Medulla oblongata (tissue), 1 donor: ENCODE results near the gene UBE2J1.
A peak's percentile ranks its signal among the peaks of the same experiment; 100 is the strongest.
"Not testable (repeated sequence)": the region's sequence is repeated elsewhere in the genome, so short reads cannot be mapped to it uniquely, and the experiment has no call there.

Experiments used
- DNase-seq: peaks from one replicate; pipeline ENCODE4 v3.0.0-alpha.2; 2015; ENCODE audit errors: extremely low spot score

UBE2J1 gene

GRCh38 chr6:89352278-89353117, at the start of gene UBE2J1:
Gene UBE2J1 (minus strand): TSS chr6:89352722. CDS start chr6:89352569, 153 bp downstream.
- DNase-seq = peak; percentile 90

- peak; percentile 62 for DNase-seq
Observed at GRCh38 chr6:89400912-89401399, 48.4 kb upstream of the UBE2J1 start.

- no peak for DNase-seq
Observed at GRCh38 chr6:89400050-89400449, 47.5 kb upstream of the UBE2J1 start.

GRCh38 chr6:89398762-89399525, 46.4 kb upstream of the UBE2J1 start:
- DNase-seq = no peak

- not testable (repeated sequence) for DNase-seq
Observed at GRCh38 chr6:89397884-89398283, 45.4 kb upstream of the UBE2J1 start.

- DNase-seq = no peak
Observed at GRCh38 chr6:89393659-89394058, 41.1 kb upstream of the UBE2J1 start.

- DNase-seq = no peak
Observed at GRCh38 chr6:89392823-89393222, 40.3 kb upstream of the UBE2J1 start.

- no peak for DNase-seq
Observed at GRCh38 chr6:89388846-89389245, 36.3 kb upstream of the UBE2J1 start.

- DNase-seq = no peak
Observed at GRCh38 chr6:89387516-89388201, 35.1 kb upstream of the UBE2J1 start.

- DNase-seq = peak; percentile 42
Observed at GRCh38 chr6:89386917-89387491, 34.5 kb upstream of the UBE2J1 start.

GRCh38 chr6:89385846-89386245, 33.3 kb upstream of the UBE2J1 start:
- no peak for DNase-seq

- DNase-seq = no peak
Observed at GRCh38 chr6:89385156-89385667, 32.7 kb upstream of the UBE2J1 start.

GRCh38 chr6:89381031-89381430, 28.5 kb upstream of the UBE2J1 start:
- DNase-seq = no peak

GRCh38 chr6:89379281-89379680, 26.8 kb upstream of the UBE2J1 start:
- no peak for DNase-seq

GRCh38 chr6:89378628-89379027, 26.1 kb upstream of the UBE2J1 start:
- no peak for DNase-seq

GRCh38 chr6:89375427-89376267, 23.1 kb upstream of the UBE2J1 start:
- no peak for DNase-seq

- no peak for DNase-seq
Observed at GRCh38 chr6:89372506-89372901, 20.0 kb upstream of the UBE2J1 start.

GRCh38 chr6:89371849-89372505, 19.5 kb upstream of the UBE2J1 start:
- DNase-seq = peak; percentile 96

GRCh38 chr6:89368999-89369398, 16.5 kb upstream of the UBE2J1 start:
- peak; percentile 48 for DNase-seq

- DNase-seq = peak; percentile 84
Observed at GRCh38 chr6:89368107-89368506, 15.6 kb upstream of the UBE2J1 start.
